HepG2 (cell line): ENCODE results near the gene SPNS1. TPM values are rescaled to one million over a fixed set of nuclear protein-coding genes. Genes with fewer than 3 reads are reported as not detected.

Experiments used
- CHCHD3 ChIP-seq: sonication (generic); formaldehyde crosslinking; IDR thresholded peaks from 2 replicates; pipeline ENCODE4 v1.8.0; 2022; ENCODE audit warnings: mild to moderate bottlenecking, missing genetic modification reagents, moderate library complexity
- ESRRA ChIP-seq: sonication (generic); formaldehyde crosslinking; IDR thresholded peaks from 2 replicates; pipeline ENCODE4 v1.5.1; 2020; ENCODE audit warnings: mild to moderate bottlenecking, low read depth, missing genetic modification reagents
- ETS1 ChIP-seq: sonication (generic); formaldehyde crosslinking; IDR thresholded peaks from 2 replicates; pipeline ENCODE4 v1.4.0; 2020; ENCODE audit warnings: missing genetic modification reagents
- IRX3 ChIP-seq: sonication (generic); formaldehyde crosslinking; IDR thresholded peaks from 2 replicates; pipeline ENCODE4 v1.8.1; 2023; ENCODE audit warnings: mild to moderate bottlenecking, low read depth, missing genetic modification reagents, borderline replicate concordance
- MTF2 ChIP-seq: sonication (generic); formaldehyde crosslinking; IDR thresholded peaks from 2 replicates; pipeline ENCODE4 v1.5.0; 2020; ENCODE audit warnings: missing genetic modification reagents, borderline replicate concordance
- NFAT5 ChIP-seq: sonication (generic); formaldehyde crosslinking; IDR thresholded peaks from 2 replicates; pipeline ENCODE4 v1.4.0; 2020; ENCODE audit warnings: missing genetic modification reagents
- NFIC ChIP-seq: IDR thresholded peaks from 2 replicates; pipeline ENCODE4 v1.6.1; 2012; ENCODE audit warnings: mild to moderate bottlenecking, low read length, inconsistent platforms
- PITX1 ChIP-seq: sonication (generic); formaldehyde crosslinking; IDR thresholded peaks from 2 replicates; pipeline ENCODE4 v1.5.1; 2020; ENCODE audit warnings: mild to moderate bottlenecking, missing genetic modification reagents
- PRPF4 ChIP-seq: fragments of 200-400 bp; formaldehyde crosslinking; IDR thresholded peaks from 2 replicates; pipeline ENCODE4 v1.6.1; 2016; ENCODE audit warnings: low read length, low read depth; ENCODE audit not compliant: poor library complexity, severe bottlenecking
- ZBTB34 ChIP-seq: sonication (generic); formaldehyde crosslinking; IDR thresholded peaks from 2 replicates; pipeline ENCODE4 v1.8.0; 2022; ENCODE audit warnings: mild to moderate bottlenecking, missing genetic modification reagents
- ZFAT ChIP-seq: sonication (generic); formaldehyde crosslinking; conservative IDR thresholded peaks from 2 replicates; pipeline ENCODE4 v1.8.1; 2023; ENCODE audit warnings: missing genetic modification reagents, inconsistent platforms
- ZFP91 ChIP-seq: sonication (generic); formaldehyde crosslinking; IDR thresholded peaks from 2 replicates; pipeline ENCODE4 v1.9.0; 2022; ENCODE audit warnings: missing genetic modification reagents, mild to moderate bottlenecking, borderline replicate concordance
- ZNF44 ChIP-seq: sonication (generic); formaldehyde crosslinking; IDR thresholded peaks from 2 replicates; pipeline ENCODE4 v1.5.1; 2020; ENCODE audit warnings: mild to moderate bottlenecking, missing genetic modification reagents
- ZNF468 ChIP-seq: sonication (generic); formaldehyde crosslinking; IDR thresholded peaks from 2 replicates; pipeline ENCODE4 v1.8.0; 2022; ENCODE audit warnings: mild to moderate bottlenecking, moderate library complexity, missing genetic modification reagents
- ZNF609 ChIP-seq: sonication (generic); formaldehyde crosslinking; IDR thresholded peaks from 2 replicates; pipeline ENCODE4 v1.4.0; 2020; ENCODE audit warnings: mild to moderate bottlenecking, missing genetic modification reagents, borderline replicate concordance
- polyA plus RNA-seq, 8 experiments: library from polyadenylated mRNA; depleted of rRNA in 3 of 8; stranded (reverse) in 7 of 8; unstranded in 1 of 8; fragments of >200 nt; fragmentation: Illumina TruSeq in 4 of 8; extraction: Trizol in 4 of 8; gene quantifications; 2 replicates each; pipeline versions ENCODE4 v1.2.1 to v1.2.3, GENCODE V29; 2011 to 2016; ENCODE audit warnings: low read depth in 4 of 8, missing spikeins in 1 of 8, mixed read lengths in 1 of 8; ENCODE audit not compliant: insufficient read depth in 1 of 8
- total RNA-seq, 5 experiments: library from RNA; depleted of rRNA; stranded (reverse); fragments of >200 nt; fragmentation: Illumina TruSeq; extraction: Trizol; gene quantifications; 2 replicates each; pipeline ENCODE4 v1.2.3, GENCODE V29; 2016; ENCODE audit warnings: low read depth in 1 of 5

Gene SPNS1
- total and polyA plus RNA-seq, 2 of the 13 experiments (the other 11 are each of a cell fraction or from before 2014, with no cell fraction given) = 25.6 to 38.8 TPM

GRCh38 chr16:28936784-28937155 lies 37.8 kb upstream of the SPNS1 start (continued):
- TF ChIP-seq ZBTB34 = no peak
- TF ChIP-seq PRPF4 = no peak
- no peak for TF ChIP-seq PITX1 (CRISPR knock-in tag)
- TF ChIP-seq CHCHD3 = no peak
- TF ChIP-seq IRX3 = no peak
- TF ChIP-seq ZNF44 (CRISPR knock-in tag) = no peak
- no peak for TF ChIP-seq ETS1 (CRISPR knock-in tag)
- TF ChIP-seq MTF2 = no peak
- no peak; the same call in 1 of the 2 replicates for TF ChIP-seq ZFP91 (CRISPR knock-in tag)
- TF ChIP-seq NFAT5 (CRISPR knock-in tag) = no peak
- 0 out of 2 replicates have a peak, but pooled peaks have one; percentile 34 for TF ChIP-seq ESRRA (CRISPR knock-in tag)
- TF ChIP-seq ZFAT (CRISPR knock-in tag) = no peak
- TF ChIP-seq ZNF468 = no peak
- no peak for TF ChIP-seq ZNF609 (CRISPR knock-in tag)
- TF ChIP-seq NFIC = no peak
